HepG2 (cell line): ENCODE measurements around the gene CCDC83. TPM values are rescaled to one million over a fixed set of nuclear protein-coding genes. Genes with fewer than 3 reads are reported as not detected.

ENCODE experiments used
- ATAC-seq: fragments of 200-7000 bp; cut with Tn5 transposase; 3 replicates; pipeline ENCODE4 v1.9.1; 2020; ENCODE audit warnings: mild to moderate bottlenecking, moderate library complexity
- BruUV-seq: library from RNA; stranded (reverse); fragments of 400-500 nt; replicated peaks from 2 replicates; lab custom pipeline; 2021; lab: Mats Ljungman, UMichigan
- CTCF ChIA-PET: fragments of 300-600 bp; formaldehyde crosslinking; extraction: SDS; loops from one replicate; lab custom pipeline; 2021; ENCODE audit warnings: low total read pairs, inconsistent platforms, low intra/inter-chr PET ratio; lab: Yijun Ruan, JAX
- POLR2A ChIA-PET: fragments of 350-600 bp; sonication (Branson Sonifier 250); formaldehyde crosslinking; loops from one replicate; lab custom pipeline; 2020; ENCODE audit warnings: antibody characterized with exemption, inconsistent platforms; lab: Yijun Ruan, JAX
- DNase-seq: peaks from one replicate; pipeline ENCODE4 v3.0.0-alpha.2; 2015; ENCODE audit warnings: low spot score
- FAIRE-seq: peaks from 3 replicates; lab custom pipeline; 2011; peaks lifted over from hg19 to GRCh38; lab: Jason Lieb, UNC
- H2AFZ ChIP-seq: one replicate; pipeline ENCODE4 v1.6.1; 2011; ENCODE audit warnings: low read length, inconsistent platforms
- H3K27ac ChIP-seq: fragments of 300-600 bp; 3 replicates; pipeline ENCODE4 v1.8.0; 2011; ENCODE audit warnings: mixed run types, mild to moderate bottlenecking, mixed read lengths, low read length, inconsistent platforms; ENCODE audit not compliant: insufficient read depth; ENCODE audit errors: extremely low read length
- H3K27me3 ChIP-seq, 2 experiments: fragments of 200-600 bp in 1 of 2; 2 replicates in 1 of 2; 3 replicates in 1 of 2; pipeline versions ENCODE4 v1.6.0 to v1.8.0; 2011; ENCODE audit warnings: low read length in 2 of 2, mild to moderate bottlenecking in 2 of 2, moderate library complexity in 2 of 2, inconsistent platforms in 1 of 2; ENCODE audit not compliant: insufficient read depth in 2 of 2, control insufficient read depth in 1 of 2
- H3K36me3 ChIP-seq, 2 experiments: fragments of 200-600 bp in 1 of 2; replicated peaks in 1 of 2; 2 replicates in 1 of 2; 3 replicates in 1 of 2; pipeline versions ENCODE4 v1.5.1 to v1.8.0; 2011; ENCODE audit warnings: low read length in 2 of 2, inconsistent platforms in 1 of 2; ENCODE audit not compliant: insufficient read depth in 2 of 2, control insufficient read depth in 1 of 2
- H3K4me1 ChIP-seq: 2 replicates; pipeline ENCODE4 v1.5.1; 2012; ENCODE audit warnings: low read length, inconsistent platforms; ENCODE audit not compliant: insufficient read depth
- H3K4me2 ChIP-seq: 2 replicates; pipeline ENCODE4 v1.6.0; 2011; ENCODE audit warnings: low read depth, low read length, inconsistent platforms
- H3K4me3 ChIP-seq, 3 experiments: fragments of 200-600 bp in 1 of 3; sonication (generic), shearing (Covaris generic) in 1 of 3; replicated peaks in 1 of 3; 2 replicates each; pipeline ENCODE4 v1.5.1; 2011 to 2016; ENCODE audit warnings: low read length in 3 of 3, inconsistent platforms in 2 of 3, low read depth in 2 of 3, mild to moderate bottlenecking in 2 of 3, control low read depth in 1 of 3, mixed read lengths in 1 of 3; ENCODE audit not compliant: insufficient read depth in 1 of 3
- H3K79me2 ChIP-seq: one replicate; pipeline ENCODE4 v1.6.1; 2011; ENCODE audit warnings: low read length, inconsistent platforms; ENCODE audit not compliant: insufficient read depth
- H3K9ac ChIP-seq: 2 replicates; pipeline ENCODE4 v1.6.0; 2011; ENCODE audit warnings: mild to moderate bottlenecking, low read depth, low read length, inconsistent platforms; ENCODE audit not compliant: insufficient read depth
- H3K9me3 ChIP-seq: 2 replicates; pipeline ENCODE4 v1.5.1; 2012; ENCODE audit warnings: mild to moderate bottlenecking, low read length
- H4K20me1 ChIP-seq: 2 replicates; pipeline ENCODE4 v1.6.0; 2011; ENCODE audit warnings: inconsistent platforms, mild to moderate bottlenecking, low read length, moderate library complexity; ENCODE audit not compliant: insufficient read depth
- FOXJ3 ChIP-seq: sonication (generic); formaldehyde crosslinking; IDR thresholded peaks from 2 replicates; pipeline ENCODE4 v1.4.0; 2020; ENCODE audit warnings: missing genetic modification reagents, mild to moderate bottlenecking, borderline replicate concordance
- MTA1 ChIP-seq: sonication (generic); formaldehyde crosslinking; IDR thresholded peaks from 2 replicates; pipeline ENCODE4 v1.4.0; 2020; ENCODE audit warnings: missing genetic modification reagents, mild to moderate bottlenecking, borderline replicate concordance
- PAF1 ChIP-seq: IDR thresholded peaks from 2 replicates; pipeline ENCODE4 v1.6.1; 2016; ENCODE audit warnings: missing genetic modification reagents, missing compliant biosample characterization
- RARA ChIP-seq: IDR thresholded peaks from 2 replicates; pipeline ENCODE4 v1.6.1; 2016; ENCODE audit warnings: missing genetic modification reagents, missing compliant biosample characterization
- RFXANK ChIP-seq: IDR thresholded peaks from 2 replicates; pipeline ENCODE4 v1.6.1; 2016
- SP4 ChIP-seq: sonication (generic); formaldehyde crosslinking; IDR thresholded peaks from 2 replicates; pipeline ENCODE4 v1.8.1; 2023; ENCODE audit warnings: mild to moderate bottlenecking, missing genetic modification reagents
- ZBTB42 ChIP-seq: sonication (generic); formaldehyde crosslinking; IDR thresholded peaks from 2 replicates; pipeline ENCODE4 v1.5.0; 2020; ENCODE audit warnings: mild to moderate bottlenecking, missing genetic modification reagents
- ZNF101 ChIP-seq: sonication (generic); formaldehyde crosslinking; IDR thresholded peaks from 2 replicates; pipeline ENCODE4 v1.4.0; 2020; ENCODE audit warnings: mild to moderate bottlenecking, low read depth, missing genetic modification reagents, borderline replicate concordance
- ZNF3 ChIP-seq: IDR thresholded peaks from 2 replicates; pipeline ENCODE4 v1.7.0; 2017; ENCODE audit warnings: inconsistent platforms
- WGBS: methylation state at CpG from one replicate; pipeline ENCODE4 v1.1.6; 2017; ENCODE audit warnings: low lambda C conversion rate; 5-methylcytosine and 5-hydroxymethylcytosine counted together
- in situ Hi-C: cut with HindIII; loops from 2 replicates; pipeline ENCODE4 v1.10.0; 2017; ENCODE audit warnings: low pct_unique_long_range_greater_than_20kb; ENCODE audit not compliant: extremely low pct_ligation_motif_present
- intact Hi-C: fragments of 100-400 bp; cut with micrococcal nuclease; formaldehyde crosslinking; loops from one replicate; pipeline ENCODE4 v1.10.0; 2022; ENCODE audit not compliant: unreplicated experiment
- polyA plus RNA-seq, 8 experiments: library from polyadenylated mRNA; depleted of rRNA in 3 of 8; stranded (reverse) in 7 of 8; unstranded in 1 of 8; fragments of >200 nt; fragmentation: Illumina TruSeq in 4 of 8; extraction: Trizol in 4 of 8; gene quantifications; 2 replicates each; pipeline versions ENCODE4 v1.2.1 to v1.2.3, GENCODE V29; 2011 to 2016; ENCODE audit warnings: low read depth in 4 of 8, missing spikeins in 1 of 8, mixed read lengths in 1 of 8; ENCODE audit not compliant: insufficient read depth in 1 of 8
- total RNA-seq, 5 experiments: library from RNA; depleted of rRNA; stranded (reverse); fragments of >200 nt; fragmentation: Illumina TruSeq; extraction: Trizol; gene quantifications; 2 replicates each; pipeline ENCODE4 v1.2.3, GENCODE V29; 2016; ENCODE audit warnings: low read depth in 1 of 5
- TF ChIP-seq, protein P1 (sequence below): IDR thresholded peaks from 2 replicates; pipeline ENCODE4 v1.4.0; 2020; ENCODE audit warnings: mild to moderate bottlenecking, missing genetic modification reagents
- TF ChIP-seq, protein P2 (sequence below): sonication (generic); formaldehyde crosslinking; conservative IDR thresholded peaks from 2 replicates; pipeline ENCODE4 v1.4.0; 2020; ENCODE audit warnings: missing genetic modification reagents
- TF ChIP-seq, protein P3 (sequence below): sonication (generic); formaldehyde crosslinking; IDR thresholded peaks from 2 replicates; pipeline ENCODE4 v1.5.0; 2020; ENCODE audit warnings: missing genetic modification reagents
- TF ChIP-seq, protein P4 (sequence below): sonication (generic); formaldehyde crosslinking; IDR thresholded peaks from 2 replicates; pipeline ENCODE4 v1.4.0; 2020; ENCODE audit warnings: missing genetic modification reagents
- TF ChIP-seq, protein P5 (sequence below): sonication (generic); formaldehyde crosslinking; IDR thresholded peaks from 2 replicates; pipeline ENCODE4 v1.5.0; 2020; ENCODE audit warnings: missing genetic modification reagents
- TF ChIP-seq, protein P6 (sequence below): sonication (generic); formaldehyde crosslinking; IDR thresholded peaks from 2 replicates; pipeline ENCODE4 v1.5.0; 2020; ENCODE audit warnings: missing genetic modification reagents

CCDC83 gene
- total and polyA plus RNA-seq, 2 of the 13 experiments (the other 11 are each of a cell fraction or from before 2014, with no cell fraction given) = not detected

DNA sequence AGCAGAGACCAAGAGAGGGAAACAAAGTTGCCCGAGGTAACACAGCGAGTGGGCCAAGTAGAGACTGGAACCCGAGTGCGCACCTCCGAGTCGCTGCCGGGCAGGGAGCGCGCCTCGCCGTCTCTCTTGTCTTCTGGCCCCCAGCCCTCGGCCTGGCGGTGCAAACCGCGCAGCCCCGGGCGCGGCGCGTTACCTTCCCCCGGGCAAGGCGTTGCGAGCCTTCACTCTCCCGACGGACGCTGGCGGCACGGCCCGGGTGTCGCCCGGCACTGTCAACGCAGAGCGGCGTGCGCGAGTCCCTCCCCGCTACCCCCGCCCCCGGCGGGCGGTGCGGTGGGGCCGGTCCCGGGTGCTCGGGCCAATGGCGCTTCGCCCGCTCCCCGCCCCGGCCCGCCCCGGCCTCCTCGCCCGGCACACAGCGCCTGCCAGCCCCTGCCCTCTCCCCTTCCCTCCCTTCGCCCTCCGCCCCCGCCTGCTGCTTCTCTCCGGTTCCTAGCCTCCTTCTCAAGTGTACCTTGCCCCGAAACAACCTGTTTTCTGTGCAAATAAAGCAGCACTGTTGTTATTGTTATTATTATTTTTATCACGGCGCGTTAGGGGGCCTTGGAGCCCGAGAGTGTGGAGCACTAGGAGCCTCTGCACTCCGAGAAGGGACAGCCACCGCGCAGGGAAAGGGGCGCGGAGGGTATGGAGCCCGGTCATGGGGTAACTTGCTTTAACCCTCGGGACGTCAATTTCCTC lies 44.1 kb upstream of the CCDC83 start, which contains the start of gene SYTL2:
Gene SYTL2 (minus strand): TSS at position 271 of the 741 bp plus-strand sequence. CDS start 53,416 bp downstream, outside the sequence.
- H3K27me3 ChIP-seq = peaks cover 0 to 25% of the 10 kb centered on the region in 2 experiments; a peak in 2 of 5 replicates
- H3K9me3 ChIP-seq = no peaks in the 10 kb centered on the region
- WGBS = 11% methylated on average over 26 of the region's 72 CpGs
- DNase-seq (peak; percentile 6), FAIRE-seq (no peak), ATAC-seq (peak; percentile 96)
- H3K4me3 ChIP-seq = peak within 1 kb of the TSS; percentile 35 to 67 (median 43); a peak in 4 of 6 replicates
- H3K36me3 ChIP-seq = no peaks in the 10 kb centered on the region
- H2AFZ ChIP-seq = no peak within 1 kb of the TSS
- H3K4me1 ChIP-seq = peaks cover 10% of the 10 kb centered on the region
- CTCF ChIA-PET = no interaction called here
- H4K20me1 ChIP-seq = no peaks in the 10 kb centered on the region
- no peak within 1 kb of the TSS for H3K27ac ChIP-seq
- POLR2A ChIA-PET = no interaction called here
- H3K4me2 ChIP-seq = peak within 1 kb of the TSS; percentile 85
- in situ Hi-C loops (no loop called here), intact Hi-C loops (no loop called here)
- H3K79me2 ChIP-seq = no peaks in the 10 kb centered on the region
- BruUV-seq = no TSS peak
- H3K9ac ChIP-seq = no peak within 1 kb of the TSS
- TF ChIP-seq ZNF101 (no peak), PAF1 (CRISPR knock-in tag) (no peak), ZNF3 (CRISPR knock-in tag) (no peak), MTA1 (CRISPR knock-in tag) (peak; percentile 43; the same call in 1 of the 2 replicates), FOXJ3 (CRISPR knock-in tag) (no peak), ZBTB42 (no peak), RARA (no peak), SP4 (CRISPR knock-in tag) (peak; percentile 58; the same call in 1 of the 2 replicates), RFXANK (CRISPR knock-in tag) (no peak)
- TF ChIP-seq, protein P1, sequence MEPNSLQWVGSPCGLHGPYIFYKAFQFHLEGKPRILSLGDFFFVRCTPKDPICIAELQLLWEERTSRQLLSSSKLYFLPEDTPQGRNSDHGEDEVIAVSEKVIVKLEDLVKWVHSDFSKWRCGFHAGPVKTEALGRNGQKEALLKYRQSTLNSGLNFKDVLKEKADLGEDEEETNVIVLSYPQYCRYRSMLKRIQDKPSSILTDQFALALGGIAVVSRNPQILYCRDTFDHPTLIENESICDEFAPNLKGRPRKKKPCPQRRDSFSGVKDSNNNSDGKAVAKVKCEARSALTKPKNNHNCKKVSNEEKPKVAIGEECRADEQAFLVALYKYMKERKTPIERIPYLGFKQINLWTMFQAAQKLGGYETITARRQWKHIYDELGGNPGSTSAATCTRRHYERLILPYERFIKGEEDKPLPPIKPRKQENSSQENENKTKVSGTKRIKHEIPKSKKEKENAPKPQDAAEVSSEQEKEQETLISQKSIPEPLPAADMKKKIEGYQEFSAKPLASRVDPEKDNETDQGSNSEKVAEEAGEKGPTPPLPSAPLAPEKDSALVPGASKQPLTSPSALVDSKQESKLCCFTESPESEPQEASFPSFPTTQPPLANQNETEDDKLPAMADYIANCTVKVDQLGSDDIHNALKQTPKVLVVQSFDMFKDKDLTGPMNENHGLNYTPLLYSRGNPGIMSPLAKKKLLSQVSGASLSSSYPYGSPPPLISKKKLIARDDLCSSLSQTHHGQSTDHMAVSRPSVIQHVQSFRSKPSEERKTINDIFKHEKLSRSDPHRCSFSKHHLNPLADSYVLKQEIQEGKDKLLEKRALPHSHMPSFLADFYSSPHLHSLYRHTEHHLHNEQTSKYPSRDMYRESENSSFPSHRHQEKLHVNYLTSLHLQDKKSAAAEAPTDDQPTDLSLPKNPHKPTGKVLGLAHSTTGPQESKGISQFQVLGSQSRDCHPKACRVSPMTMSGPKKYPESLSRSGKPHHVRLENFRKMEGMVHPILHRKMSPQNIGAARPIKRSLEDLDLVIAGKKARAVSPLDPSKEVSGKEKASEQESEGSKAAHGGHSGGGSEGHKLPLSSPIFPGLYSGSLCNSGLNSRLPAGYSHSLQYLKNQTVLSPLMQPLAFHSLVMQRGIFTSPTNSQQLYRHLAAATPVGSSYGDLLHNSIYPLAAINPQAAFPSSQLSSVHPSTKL (CRISPR knock-in tag) = no peak
- TF ChIP-seq, protein P2, sequence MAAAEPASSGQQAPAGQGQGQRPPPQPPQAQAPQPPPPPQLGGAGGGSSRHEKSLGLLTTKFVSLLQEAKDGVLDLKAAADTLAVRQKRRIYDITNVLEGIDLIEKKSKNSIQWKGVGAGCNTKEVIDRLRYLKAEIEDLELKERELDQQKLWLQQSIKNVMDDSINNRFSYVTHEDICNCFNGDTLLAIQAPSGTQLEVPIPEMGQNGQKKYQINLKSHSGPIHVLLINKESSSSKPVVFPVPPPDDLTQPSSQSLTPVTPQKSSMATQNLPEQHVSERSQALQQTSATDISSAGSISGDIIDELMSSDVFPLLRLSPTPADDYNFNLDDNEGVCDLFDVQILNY (CRISPR knock-in tag) = 0 out of 2 replicates have a peak, but pooled peaks have one; percentile 32
- TF ChIP-seq, protein P3, sequence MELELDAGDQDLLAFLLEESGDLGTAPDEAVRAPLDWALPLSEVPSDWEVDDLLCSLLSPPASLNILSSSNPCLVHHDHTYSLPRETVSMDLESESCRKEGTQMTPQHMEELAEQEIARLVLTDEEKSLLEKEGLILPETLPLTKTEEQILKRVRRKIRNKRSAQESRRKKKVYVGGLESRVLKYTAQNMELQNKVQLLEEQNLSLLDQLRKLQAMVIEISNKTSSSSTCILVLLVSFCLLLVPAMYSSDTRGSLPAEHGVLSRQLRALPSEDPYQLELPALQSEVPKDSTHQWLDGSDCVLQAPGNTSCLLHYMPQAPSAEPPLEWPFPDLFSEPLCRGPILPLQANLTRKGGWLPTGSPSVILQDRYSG (CRISPR knock-in tag) = no peak
- TF ChIP-seq, protein P4, sequence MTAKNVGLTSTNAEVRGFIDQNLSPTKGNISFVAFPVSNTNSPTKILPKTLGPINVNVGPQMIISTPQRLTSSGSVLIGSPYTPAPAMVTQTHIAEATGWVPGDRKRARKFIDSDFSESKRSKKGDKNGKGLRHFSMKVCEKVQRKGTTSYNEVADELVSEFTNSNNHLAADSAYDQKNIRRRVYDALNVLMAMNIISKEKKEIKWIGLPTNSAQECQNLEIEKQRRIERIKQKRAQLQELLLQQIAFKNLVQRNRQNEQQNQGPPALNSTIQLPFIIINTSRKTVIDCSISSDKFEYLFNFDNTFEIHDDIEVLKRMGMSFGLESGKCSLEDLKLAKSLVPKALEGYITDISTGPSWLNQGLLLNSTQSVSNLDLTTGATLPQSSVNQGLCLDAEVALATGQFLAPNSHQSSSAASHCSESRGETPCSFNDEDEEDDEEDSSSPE = peak; percentile 63; the same call in 1 of the 2 replicates
- TF ChIP-seq, protein P5, sequence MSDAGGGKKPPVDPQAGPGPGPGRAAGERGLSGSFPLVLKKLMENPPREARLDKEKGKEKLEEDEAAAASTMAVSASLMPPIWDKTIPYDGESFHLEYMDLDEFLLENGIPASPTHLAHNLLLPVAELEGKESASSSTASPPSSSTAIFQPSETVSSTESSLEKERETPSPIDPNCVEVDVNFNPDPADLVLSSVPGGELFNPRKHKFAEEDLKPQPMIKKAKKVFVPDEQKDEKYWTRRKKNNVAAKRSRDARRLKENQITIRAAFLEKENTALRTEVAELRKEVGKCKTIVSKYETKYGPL (CRISPR knock-in tag) = no peak
- TF ChIP-seq, protein P6, sequence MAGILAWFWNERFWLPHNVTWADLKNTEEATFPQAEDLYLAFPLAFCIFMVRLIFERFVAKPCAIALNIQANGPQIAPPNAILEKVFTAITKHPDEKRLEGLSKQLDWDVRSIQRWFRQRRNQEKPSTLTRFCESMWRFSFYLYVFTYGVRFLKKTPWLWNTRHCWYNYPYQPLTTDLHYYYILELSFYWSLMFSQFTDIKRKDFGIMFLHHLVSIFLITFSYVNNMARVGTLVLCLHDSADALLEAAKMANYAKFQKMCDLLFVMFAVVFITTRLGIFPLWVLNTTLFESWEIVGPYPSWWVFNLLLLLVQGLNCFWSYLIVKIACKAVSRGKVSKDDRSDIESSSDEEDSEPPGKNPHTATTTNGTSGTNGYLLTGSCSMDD (CRISPR knock-in tag) = no peak
